Daoy (cell line): Measurements from ENCODE around the gene FOXP1. TPM values are rescaled to one million over a fixed set of nuclear protein-coding genes. Genes with fewer than 3 reads are reported as not detected.

Experiments
- DNase-seq: peaks from one replicate; pipeline ENCODE4 v3.0.0-alpha.2; 2015; ENCODE audit warnings: low read depth
- total RNA-seq: library from RNA; depleted of rRNA; stranded (reverse); fragments of >200 nt; shearing (Covaris generic); gene quantifications from 2 replicates; pipeline ENCODE4 v1.2.3, GENCODE V29; 2014

FOXP1 gene
- total RNA-seq, 1 experiment from 2014 or later: 42.6 TPM

- DNase-seq: no peak
These were observed 435.0 kb downstream of the FOXP1 start for GRCh38 chr3:71148455-71149060.

DNA sequence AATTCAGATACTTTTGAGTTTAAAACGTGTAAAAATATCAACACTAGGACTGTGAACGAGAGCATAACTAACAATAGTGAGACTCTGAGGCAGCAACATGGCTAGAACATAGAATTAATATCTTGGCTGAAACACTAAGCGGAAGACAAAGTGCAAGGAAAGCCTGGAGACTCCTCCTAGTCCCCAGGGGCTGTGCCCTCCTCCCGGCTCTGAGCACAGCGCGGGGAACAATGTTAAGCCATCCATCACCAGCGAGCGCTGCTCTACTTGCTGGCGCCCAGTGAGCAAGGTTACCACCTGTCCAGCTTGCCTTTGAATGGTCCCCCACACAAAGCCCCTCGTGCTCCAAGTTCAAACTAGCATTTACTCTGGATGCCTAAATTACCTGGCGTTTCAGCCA, 436.9 kb downstream of the FOXP1 start:
- DNase-seq: no peak

DNA sequence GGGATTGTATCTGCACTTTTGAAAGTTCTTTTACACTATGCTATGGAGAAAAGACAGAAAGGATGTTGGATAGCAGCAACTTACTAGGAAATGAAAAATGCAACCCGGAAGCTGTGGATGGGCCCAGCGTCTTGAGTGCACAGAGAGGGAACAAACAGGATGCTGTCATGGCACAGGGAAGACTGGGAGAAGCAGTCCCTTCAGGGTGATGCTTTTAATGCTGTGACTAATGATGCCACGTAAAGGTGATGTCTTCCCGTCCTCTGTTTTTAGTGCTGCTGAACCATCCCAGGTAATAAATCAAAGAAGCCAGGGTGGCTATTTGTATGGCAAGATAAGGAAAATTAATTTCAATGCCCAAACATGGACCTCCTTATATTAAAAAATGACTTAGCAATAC, 437.6 kb downstream of the FOXP1 start:
- DNase-seq: no peak

GRCh38 chr3:71144525-71145253, 438.8 kb downstream of the FOXP1 start:
- DNase-seq: no peak

DNA sequence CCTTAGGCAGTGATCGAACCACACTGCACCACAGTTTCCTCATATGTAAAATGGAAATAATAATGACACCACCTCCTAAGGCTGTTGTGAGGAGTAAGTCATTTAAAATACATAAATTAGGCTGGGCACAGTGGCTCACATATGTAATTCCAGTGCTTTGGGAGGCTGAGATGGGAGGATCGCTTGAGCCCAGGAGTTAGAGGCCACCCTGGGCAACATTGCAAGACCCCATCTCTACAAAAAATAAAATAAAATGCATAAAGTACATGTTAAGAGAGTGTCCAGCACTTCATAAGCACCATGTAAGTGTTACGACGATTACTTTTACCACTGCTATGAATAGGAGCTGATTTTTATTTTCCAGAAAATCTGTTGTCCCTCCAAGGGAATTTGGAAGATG, 440.0 kb downstream of the FOXP1 start:
- no peak for DNase-seq

DNA sequence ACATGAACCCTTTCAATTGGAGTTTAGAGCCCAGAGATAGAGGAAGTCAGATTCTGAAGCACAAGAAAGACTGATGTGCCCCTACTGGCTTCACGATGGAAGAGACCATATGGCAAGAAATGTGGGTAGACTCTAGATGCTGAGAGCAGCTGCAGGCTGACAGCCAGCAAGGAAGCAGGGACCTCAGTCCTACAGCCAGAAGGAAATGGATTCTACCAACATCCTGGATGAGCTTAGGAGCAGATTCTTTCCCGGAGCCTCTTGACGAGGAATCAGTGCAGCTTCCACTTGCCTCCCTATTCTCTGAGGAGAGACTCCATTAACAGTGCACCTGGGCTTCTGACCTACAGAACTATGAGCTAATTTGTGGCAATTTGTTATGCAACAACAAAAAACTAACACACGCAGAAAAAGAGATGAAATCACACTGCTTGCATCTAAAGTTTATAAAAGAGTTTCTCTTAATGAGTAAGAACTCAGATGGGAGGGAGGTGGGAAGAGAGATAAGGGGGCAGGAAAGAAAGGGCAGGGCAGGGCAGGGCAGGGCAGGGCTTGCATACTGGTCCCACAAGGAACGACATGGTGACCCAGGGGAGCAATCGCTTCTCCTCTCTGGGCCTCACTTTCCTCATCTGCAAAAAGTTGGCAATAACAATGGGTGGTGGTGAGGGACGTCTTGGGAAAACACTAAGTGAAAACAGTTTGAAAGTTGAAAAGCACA, 440.9 kb downstream of the FOXP1 start:
- DNase-seq: no peak

DNA sequence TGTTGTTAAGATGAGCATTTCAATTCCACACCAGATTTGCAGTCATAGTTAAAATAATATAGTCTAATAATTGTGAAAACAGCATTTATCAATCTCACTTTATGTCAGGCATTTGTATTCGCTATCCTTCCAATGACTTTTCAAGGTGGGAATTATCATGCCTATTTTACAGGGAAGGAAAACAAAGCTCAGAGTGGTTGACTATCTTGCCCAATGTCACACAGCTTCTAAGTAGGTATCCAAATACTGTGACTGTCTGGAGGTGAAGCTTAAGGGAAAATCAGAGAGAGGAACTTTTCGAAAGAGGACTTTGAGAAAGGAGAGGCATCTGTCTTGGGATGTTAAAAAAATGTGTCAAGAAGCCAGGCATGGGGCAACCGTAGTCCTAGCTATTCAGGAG, 443.1 kb downstream of the FOXP1 start:
- no peak for DNase-seq

DNA sequence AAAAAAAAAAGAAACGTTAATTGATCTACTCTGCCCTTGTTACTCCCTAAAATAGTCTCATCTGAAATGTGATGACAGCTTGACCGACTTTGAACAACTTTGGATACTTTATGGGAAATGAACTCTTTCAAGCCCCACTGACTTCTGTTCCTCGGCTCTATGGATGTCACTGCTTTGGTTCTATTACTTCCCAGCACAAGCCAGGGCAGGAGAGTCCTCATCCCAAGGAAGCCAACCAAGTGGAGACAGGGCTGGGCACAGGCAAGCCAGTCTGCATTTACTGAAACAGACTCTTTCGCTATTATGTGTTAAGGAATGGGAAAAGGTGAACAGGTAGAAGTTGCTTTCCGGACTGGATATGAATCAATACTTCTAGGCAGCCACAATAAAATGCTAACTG, 444.0 kb downstream of the FOXP1 start:
- DNase-seq: no peak

- DNase-seq: no peak
These were observed 445.1 kb downstream of the FOXP1 start for GRCh38 chr3:71138410-71138809.

GRCh38 chr3:71136276-71136675, 447.3 kb downstream of the FOXP1 start:
- no peak for DNase-seq

DNA sequence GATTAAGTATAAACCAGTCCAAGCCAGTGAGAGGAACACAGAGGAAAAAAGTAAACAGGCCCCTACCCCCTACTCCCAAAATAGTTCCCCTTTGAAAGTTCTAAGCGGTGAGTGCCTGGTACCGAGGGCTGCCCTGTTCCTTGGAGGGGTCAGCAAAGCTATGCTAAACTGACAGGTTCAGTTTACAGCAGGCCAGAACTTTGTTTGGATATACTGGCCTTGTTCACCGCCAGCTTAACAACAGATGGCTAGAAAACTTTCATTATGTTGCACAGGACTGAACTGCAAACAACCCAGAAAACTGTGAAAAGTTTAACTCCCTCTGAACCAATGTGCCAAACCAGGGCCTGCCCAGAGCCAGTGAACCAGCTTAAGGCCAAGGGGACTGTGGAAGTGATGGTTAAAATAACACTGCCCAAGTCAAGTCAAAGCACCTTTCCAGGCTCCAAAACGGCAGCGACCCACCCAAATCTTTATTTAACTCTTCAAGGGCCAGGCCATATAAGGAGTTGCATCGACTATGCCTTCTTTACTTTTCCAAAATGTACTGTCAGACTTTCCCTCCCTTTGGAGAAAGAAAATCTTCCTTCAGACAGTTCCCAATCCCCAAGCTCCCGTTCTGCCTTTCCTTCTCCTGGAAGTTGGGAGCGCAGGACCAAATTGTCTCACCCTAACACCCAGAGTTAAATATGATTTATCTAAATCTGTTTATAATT, 448.0 kb downstream of the FOXP1 start:
- DNase-seq: no peak

GRCh38 chr3:71134521-71134920, 449.0 kb downstream of the FOXP1 start:
- DNase-seq: no peak

DNA sequence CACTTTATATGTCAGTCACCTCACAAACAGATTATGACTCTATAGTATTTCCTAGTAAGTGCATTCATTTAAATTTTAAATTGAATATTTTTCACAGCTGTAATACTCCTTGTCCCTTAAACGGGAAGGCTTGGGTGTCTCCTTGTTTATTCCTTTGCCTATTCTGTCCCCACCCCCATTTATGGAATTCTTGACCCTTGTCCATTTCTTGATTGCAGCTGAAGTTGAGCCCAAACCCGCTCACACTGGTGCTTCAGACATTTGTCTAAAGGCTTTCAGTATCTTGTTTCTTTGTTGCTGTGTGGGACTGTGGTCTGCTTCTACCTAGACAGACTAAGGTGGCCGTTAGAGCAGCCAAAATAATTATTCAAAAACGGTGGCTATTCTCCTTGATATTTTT, 449.7 kb downstream of the FOXP1 start:
- no peak for DNase-seq

DNA sequence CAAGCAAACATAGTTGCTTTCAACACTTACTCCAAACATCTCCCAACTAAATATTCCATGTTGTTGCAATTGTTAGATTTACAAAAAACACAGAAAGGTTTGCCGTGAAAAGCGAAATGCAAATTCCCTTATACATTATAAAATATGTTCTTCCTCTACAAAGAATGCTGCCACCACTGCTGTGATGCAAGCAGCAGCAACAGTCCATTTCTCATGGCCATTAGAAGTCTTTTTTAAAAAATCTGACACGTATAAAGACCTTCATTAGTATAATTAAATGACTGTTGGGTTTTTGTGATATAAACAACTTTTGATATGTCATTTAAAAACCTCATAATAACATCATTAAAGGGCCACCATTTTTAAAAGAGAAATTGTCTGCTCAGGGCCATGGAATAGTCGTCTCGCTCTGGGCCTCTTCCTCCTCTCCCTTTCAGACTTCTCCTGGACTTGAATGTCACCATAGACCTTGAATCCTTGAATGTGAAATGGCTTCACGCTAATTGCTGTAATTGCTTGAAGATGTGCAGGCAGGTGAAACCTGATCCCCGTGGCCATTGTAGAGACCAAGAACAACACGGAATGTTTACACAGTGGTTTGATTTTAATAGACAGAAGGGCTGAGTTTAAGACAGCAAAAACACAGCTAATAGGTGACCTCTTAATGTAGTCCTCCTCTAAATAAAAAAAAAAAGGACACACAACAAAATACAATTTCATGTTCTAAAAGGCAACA, 450.4 kb downstream of the FOXP1 start:
- DNase-seq: peak; percentile 26

DNA sequence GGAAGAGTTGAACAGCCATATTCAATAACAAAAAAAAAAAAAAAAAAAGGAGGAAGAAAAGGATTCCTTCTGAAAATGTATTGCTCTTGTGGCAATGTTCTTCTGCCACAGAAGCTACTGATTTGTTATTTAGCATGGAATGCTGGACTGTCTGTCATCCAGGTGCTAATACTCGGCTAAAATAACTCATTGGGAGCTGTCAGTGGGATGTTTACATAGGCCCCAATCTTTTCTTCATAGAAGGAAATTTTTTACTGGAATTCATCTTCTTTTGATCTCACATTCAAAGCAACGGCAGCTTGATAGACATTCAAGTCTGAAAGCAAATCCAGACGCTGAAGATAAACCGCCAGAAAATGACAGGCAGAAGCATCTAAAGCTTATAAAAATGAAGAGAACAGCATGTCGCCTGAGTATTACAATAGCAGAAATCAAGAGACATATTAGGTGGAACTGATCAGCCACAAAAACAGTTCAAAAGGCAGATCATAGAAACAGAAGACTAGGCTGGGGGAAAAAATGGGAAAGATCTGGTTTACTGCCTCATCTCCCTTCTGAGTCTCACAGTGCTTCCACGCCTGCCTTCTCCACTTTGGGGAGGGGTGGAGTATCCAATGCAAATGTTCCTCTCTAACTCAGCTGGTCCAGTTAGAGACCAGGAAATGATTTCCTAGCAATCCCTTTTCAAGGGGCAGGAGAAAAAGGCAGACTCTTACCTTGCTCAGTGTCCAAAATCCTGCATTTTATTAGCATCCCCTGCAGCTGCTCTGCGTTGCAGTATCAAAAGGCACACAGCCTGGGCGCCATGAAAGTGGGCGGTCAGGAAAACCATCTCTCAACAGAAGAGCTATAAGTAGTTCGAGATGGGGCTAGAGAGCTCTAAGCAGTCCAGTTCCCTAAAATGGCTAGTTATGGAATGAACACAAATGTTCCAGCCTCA, 451.9 kb downstream of the FOXP1 start:
- no peak for DNase-seq

DNA sequence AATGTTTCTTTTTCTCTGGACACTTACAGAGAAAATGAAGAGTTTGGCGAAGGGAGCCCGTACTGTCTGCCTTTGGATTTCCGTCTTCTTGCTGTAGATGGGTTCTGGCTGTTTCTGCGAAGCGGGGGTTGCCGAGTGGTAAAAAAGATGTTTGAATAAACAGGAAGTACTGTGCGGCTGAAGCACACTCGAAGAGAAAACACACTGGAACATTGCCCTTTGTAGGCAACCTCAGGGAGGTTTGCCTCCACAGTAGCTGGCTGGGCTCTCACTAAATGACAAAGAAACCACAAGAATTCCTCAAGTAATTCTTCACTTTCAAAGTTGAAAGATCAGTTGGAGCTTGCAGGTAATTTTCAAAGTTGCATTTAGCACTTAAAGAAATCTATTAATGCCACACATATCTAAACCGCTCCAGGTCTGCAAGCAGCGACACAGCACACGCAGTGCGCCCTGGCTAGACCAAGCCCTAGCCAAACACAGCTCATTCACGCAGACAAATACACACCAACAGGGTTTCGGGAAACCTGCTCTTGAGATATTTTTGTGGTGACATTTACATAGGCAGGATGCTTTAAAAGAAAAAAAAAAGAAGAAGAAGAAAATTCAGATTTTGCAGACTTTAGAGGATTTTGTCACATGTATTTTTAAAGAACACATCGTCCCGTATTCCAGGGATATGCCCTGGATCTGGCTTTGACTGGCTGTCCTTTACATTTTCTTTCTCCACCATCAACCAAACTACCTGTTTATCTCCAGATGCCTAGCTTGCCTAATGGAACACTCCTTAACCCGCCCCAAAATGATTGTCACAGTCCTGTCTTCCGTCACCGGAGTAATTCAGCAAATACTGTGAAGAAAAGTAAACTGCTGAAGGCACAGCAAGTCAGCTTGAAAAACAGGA, 452.8 kb downstream of the FOXP1 start:
- DNase-seq: peak; percentile 75

GRCh38 chr3:71129611-71130431, 453.7 kb downstream of the FOXP1 start:
- DNase-seq: no peak

- no peak for DNase-seq
These were observed 454.6 kb downstream of the FOXP1 start for GRCh38 chr3:71128961-71129360.

DNA sequence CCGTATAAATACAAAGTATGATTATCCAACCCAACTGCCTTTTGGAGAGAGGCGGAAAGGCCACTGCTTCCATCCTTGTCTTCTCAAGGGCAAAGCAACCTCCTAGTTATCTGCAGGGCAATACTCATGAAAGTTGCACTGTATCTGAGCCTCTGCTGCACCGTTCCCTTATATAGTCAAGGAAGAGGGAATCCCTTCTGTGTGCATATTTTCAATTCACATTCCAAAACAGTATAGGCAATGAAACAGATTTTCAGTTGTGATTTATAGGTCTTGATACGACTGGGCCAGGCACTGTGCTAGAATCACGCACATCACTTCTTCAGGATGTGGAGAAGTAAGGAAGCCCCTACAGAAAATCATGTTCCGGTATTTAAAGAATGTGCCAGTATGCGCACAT, 455.7 kb downstream of the FOXP1 start:
- no peak for DNase-seq
